IMR-90 (cell line): ENCODE data around the gene HIRA. TPM values are rescaled to one million over a fixed set of nuclear protein-coding genes. Genes with fewer than 3 reads are reported as not detected.

Experiments used
- ATAC-seq: fragments of 200-7000 bp; cut with Tn5 transposase; 2 replicates; pipeline ENCODE4 v1.9.1; 2020; ENCODE audit warnings: low read depth, mild to moderate bottlenecking, moderate library complexity
- BruUV-seq: library from RNA; stranded (reverse); fragments of 400-500 nt; replicated peaks from 2 replicates; lab custom pipeline; 2021; lab: Mats Ljungman, UMichigan
- CTCF ChIA-PET: fragments of 300-600 bp; formaldehyde crosslinking; extraction: SDS; loops from one replicate; lab custom pipeline; 2021; ENCODE audit warnings: antibody characterized with exemption; lab: Yijun Ruan, JAX
- POLR2A ChIA-PET: fragments of 300-600 bp; sonication (Branson Sonifier 250); formaldehyde crosslinking; loops from one replicate; lab custom pipeline; 2022; ENCODE audit warnings: antibody characterized with exemption; ENCODE audit not compliant: unreplicated experiment; lab: Charles Lee
- DNase-seq: peaks from one replicate; pipeline ENCODE4 v3.0.0; 2013
- H2AFZ ChIP-seq: replicated peaks from 2 replicates; pipeline ENCODE3; 2013; ENCODE audit warnings: low read length, mild to moderate bottlenecking; ENCODE audit not compliant: poor library complexity
- H2AK5ac ChIP-seq: 2 replicates; pipeline ENCODE4 v1.6.1; 2013; ENCODE audit warnings: low read depth, low read length, inconsistent platforms
- H2AK9ac ChIP-seq: replicated peaks from 2 replicates; pipeline ENCODE3; 2013; ENCODE audit warnings: mild to moderate bottlenecking, low read depth, low read length, moderate library complexity; ENCODE audit not compliant: poor library complexity
- H2BK120ac ChIP-seq: 2 replicates; pipeline ENCODE4 v1.6.1; 2013; ENCODE audit warnings: low read depth, low read length, inconsistent platforms
- H2BK15ac ChIP-seq: 3 replicates; pipeline ENCODE4 v1.6.1; 2013; ENCODE audit warnings: low read depth, low read length, inconsistent platforms
- H2BK20ac ChIP-seq: 2 replicates; pipeline ENCODE4 v1.6.1; 2013; ENCODE audit warnings: low read depth, mild to moderate bottlenecking, inconsistent platforms, low read length, moderate library complexity
- H2BK5ac ChIP-seq: 2 replicates; pipeline ENCODE4 v1.6.1; 2013; ENCODE audit warnings: mild to moderate bottlenecking, low read depth, low read length, inconsistent platforms; ENCODE audit not compliant: poor library complexity, severe bottlenecking
- H3K14ac ChIP-seq: replicated peaks from 2 replicates; pipeline ENCODE4 v1.6.1; 2013; ENCODE audit warnings: low read depth, low read length, inconsistent platforms
- H3K18ac ChIP-seq: 2 replicates; pipeline ENCODE4 v1.6.1; 2013; ENCODE audit warnings: low read depth, low read length, control low read depth
- H3K23ac ChIP-seq: 2 replicates; pipeline ENCODE4 v1.6.1; 2013; ENCODE audit warnings: low read depth, low read length, inconsistent platforms
- H3K27ac ChIP-seq: 2 replicates; pipeline ENCODE4 v1.5.1; 2013; ENCODE audit warnings: mild to moderate bottlenecking, control low read depth, low read length; ENCODE audit not compliant: insufficient read depth
- H3K27me3 ChIP-seq: 2 replicates; pipeline ENCODE4 v1.6.1; 2013; ENCODE audit warnings: low read length; ENCODE audit not compliant: control insufficient read depth, insufficient read depth
- H3K36me3 ChIP-seq: 2 replicates; pipeline ENCODE4 v1.6.1; 2013; ENCODE audit warnings: low read length, mixed read lengths; ENCODE audit not compliant: control insufficient read depth, insufficient read depth
- H3K4ac ChIP-seq: 2 replicates; pipeline ENCODE4 v1.6.1; 2013; ENCODE audit warnings: low read depth, low read length, inconsistent platforms
- H3K4me1 ChIP-seq: 2 replicates; pipeline ENCODE4 v1.6.1; 2013; ENCODE audit warnings: low read length, mixed read lengths; ENCODE audit not compliant: control insufficient read depth, insufficient read depth
- H3K4me2 ChIP-seq: 2 replicates; pipeline ENCODE4 v1.6.1; 2013; ENCODE audit warnings: low read depth, mild to moderate bottlenecking, control low read depth, low read length, moderate library complexity
- H3K4me3 ChIP-seq: 2 replicates; pipeline ENCODE4 v1.5.1; 2013; ENCODE audit warnings: low read depth, mild to moderate bottlenecking, control low read depth, low read length, moderate library complexity; ENCODE audit not compliant: insufficient read depth
- H3K56ac ChIP-seq: 2 replicates; pipeline ENCODE4 v1.6.1; 2013; ENCODE audit warnings: low read length, inconsistent platforms; ENCODE audit not compliant: insufficient read depth; ENCODE audit errors: extremely low read depth
- H3K79me1 ChIP-seq, 2 experiments: 2 replicates each; pipeline ENCODE4 v1.6.1; 2013; ENCODE audit warnings: low read length in 2 of 2, inconsistent platforms in 1 of 2, low read depth in 1 of 2
- H3K9ac ChIP-seq: 2 replicates; pipeline ENCODE4 v1.6.1; 2013; ENCODE audit warnings: low read depth, low read length, control low read depth
- H3K9me1 ChIP-seq: 2 replicates; pipeline ENCODE4 v1.6.1; 2013; ENCODE audit warnings: low read length, inconsistent platforms; ENCODE audit not compliant: insufficient read depth
- H3K9me3 ChIP-seq: 2 replicates; pipeline ENCODE4 v1.6.1; 2013; ENCODE audit warnings: low read length; ENCODE audit not compliant: control insufficient read depth, insufficient read depth
- H4K20me1 ChIP-seq: 2 replicates; pipeline ENCODE4 v1.6.1; 2013; ENCODE audit warnings: low read length, inconsistent platforms; ENCODE audit not compliant: insufficient read depth
- H4K5ac ChIP-seq: 2 replicates; pipeline ENCODE4 v1.6.1; 2013; ENCODE audit warnings: mild to moderate bottlenecking, low read depth, low read length, control low read depth
- H4K8ac ChIP-seq, 2 experiments: 2 replicates each; pipeline ENCODE4 v1.6.1; 2013; ENCODE audit warnings: low read depth in 2 of 2, low read length in 2 of 2, control low read depth in 1 of 2, inconsistent platforms in 1 of 2
- H4K91ac ChIP-seq: 2 replicates; pipeline ENCODE4 v1.6.1; 2013; ENCODE audit warnings: low read depth, low read length, inconsistent platforms; ENCODE audit not compliant: insufficient read depth
- CEBPB ChIP-seq: IDR thresholded peaks from 2 replicates; pipeline ENCODE4 v1.6.1; 2012; ENCODE audit warnings: low read depth, low read length, improper control_type of control experiment
- CHD1 ChIP-seq: IDR thresholded peaks from 2 replicates; pipeline ENCODE4 v1.6.1; 2012; ENCODE audit warnings: low read depth, low read length, improper control_type of control experiment
- MAFK ChIP-seq: IDR thresholded peaks from 2 replicates; pipeline ENCODE4 v1.6.1; 2012; ENCODE audit warnings: low read depth, low read length, improper control_type of control experiment
- MAZ ChIP-seq: IDR thresholded peaks from 2 replicates; pipeline ENCODE4 v1.6.1; 2012; ENCODE audit warnings: low read depth, mild to moderate bottlenecking, low read length, improper control_type of control experiment, moderate library complexity, borderline replicate concordance
- MXI1 ChIP-seq: IDR thresholded peaks from 2 replicates; pipeline ENCODE4 v1.6.1; 2012; ENCODE audit warnings: low read depth, mild to moderate bottlenecking, low read length, moderate library complexity, borderline replicate concordance
- NFE2L2 ChIP-seq: fragments of 150-350 bp; IDR thresholded peaks from 2 replicates; pipeline ENCODE4 v1.6.1; 2016; ENCODE audit warnings: low read depth, mild to moderate bottlenecking, low read length
- POLR2A ChIP-seq: IDR thresholded peaks from 2 replicates; pipeline ENCODE4 v1.6.1; 2012; ENCODE audit warnings: mild to moderate bottlenecking, low read depth, low read length
- RFX5 ChIP-seq: IDR thresholded peaks from 2 replicates; pipeline ENCODE4 v1.8.0; 2012; ENCODE audit warnings: low read depth, mild to moderate bottlenecking, low read length, moderate library complexity
- dilution Hi-C: fragments of 300-500 bp; cut with HindIII; formaldehyde crosslinking; loops from one replicate; pipeline ENCODE4 v1.14.3; 2018; ENCODE audit warnings: low sequenced_read_pairs; ENCODE audit not compliant: unreplicated experiment
- in situ Hi-C: fragments of 300-500 bp; cut with MboI; formaldehyde crosslinking; loops from 3 replicates; pipeline ENCODE4 v1.14.3; 2019; ENCODE audit warnings: low sequenced_read_pairs, inconsistent platforms, mixed read lengths
- intact Hi-C: fragments of 100-400 bp; cut with micrococcal nuclease; formaldehyde crosslinking; loops from 2 replicates; pipeline ENCODE4 v1.10.0; 2022
- polyA plus RNA-seq, 3 experiments: library from polyadenylated mRNA; depleted of rRNA; stranded (reverse); fragments of >200 nt; gene quantifications; 2 replicates each; pipeline ENCODE4 v1.2.3, GENCODE V29; 2012; ENCODE audit warnings: low replicate concordance in 1 of 3
- total RNA-seq: library from RNA; depleted of rRNA; stranded (reverse); fragments of >200 nt; gene quantifications from 2 replicates; pipeline ENCODE4 v1.2.3, GENCODE V29; 2012
- TF ChIP-seq, protein P1 (sequence below): fragments of 150-350 bp; IDR thresholded peaks from 2 replicates; pipeline ENCODE4 v1.6.1; 2016; ENCODE audit warnings: low read depth, mild to moderate bottlenecking, low read length, moderate library complexity, borderline replicate concordance
- TF ChIP-seq, protein P2 (sequence below): fragments of 150-350 bp; IDR thresholded peaks from 2 replicates; pipeline ENCODE4 v1.6.1; 2017; ENCODE audit warnings: mild to moderate bottlenecking, antibody characterized with exemption, low read length, low read depth

The HIRA gene
- total and polyA plus RNA-seq, 2 of the 4 experiments (the other 2 are of a cell fraction): 14.5 to 24.2 TPM

DNA sequence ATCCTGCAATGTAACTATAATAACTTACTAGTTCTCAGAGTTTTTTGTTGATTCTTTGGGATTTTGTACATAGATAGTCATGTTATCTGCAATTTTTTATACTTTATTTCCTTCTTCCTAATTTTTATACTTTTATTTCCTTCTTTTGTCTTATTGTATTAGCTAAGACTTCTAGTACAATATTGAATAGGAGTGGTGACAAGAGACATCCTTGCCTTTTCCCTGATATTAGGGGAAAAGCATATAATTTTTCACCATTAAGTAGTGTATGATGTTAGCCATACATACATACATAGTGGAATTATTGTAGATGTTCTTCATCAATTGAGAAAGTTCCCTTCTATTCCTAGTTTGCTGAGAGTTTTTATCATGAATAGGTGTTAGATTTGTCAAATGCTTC lies 112.3 kb downstream of the HIRA start:
- no peak overlapping the region for H3K4me3 ChIP-seq
- no peak overlapping the region for H4K5ac ChIP-seq
- H4K20me1 ChIP-seq: no peaks in the 10 kb centered on the region
- in situ Hi-C loops (no loop called here), dilution Hi-C loops (no loop called here), intact Hi-C loops (no loop called here)
- no peak overlapping the region for H2AFZ ChIP-seq
- no peak overlapping the region for H3K56ac ChIP-seq
- no peak overlapping the region for H4K91ac ChIP-seq
- H3K79me1 ChIP-seq: no peaks in the 10 kb centered on the region
- no peak overlapping the region for H3K4ac ChIP-seq
- H3K14ac ChIP-seq: no peak overlapping the region
- H3K27ac ChIP-seq: no peak overlapping the region
- H3K9me1 ChIP-seq: no peaks in the 10 kb centered on the region
- no peak overlapping the region for H2AK5ac ChIP-seq
- peaks cover 14% of the 10 kb centered on the region for H3K9me3 ChIP-seq
- no peak overlapping the region for H2AK9ac ChIP-seq
- H2BK15ac ChIP-seq: no peak overlapping the region
- H2BK5ac ChIP-seq: no peak overlapping the region
- no peak overlapping the region for H4K8ac ChIP-seq
- ChIA-PET POLR2A (no interaction called here), CTCF (no interaction called here)
- no TSS peak for BruUV-seq
- H3K27me3 ChIP-seq: no peaks in the 10 kb centered on the region
- H3K18ac ChIP-seq: no peak overlapping the region
- H3K4me1 ChIP-seq: no peaks in the 10 kb centered on the region
- TF ChIP-seq NFE2L2 (no peak), MAFK (no peak), MXI1 (no peak), RFX5 (no peak), CHD1 (no peak), MAZ (no peak), POLR2A (no peak), CEBPB (no peak)
- TF ChIP-seq, protein P1, sequence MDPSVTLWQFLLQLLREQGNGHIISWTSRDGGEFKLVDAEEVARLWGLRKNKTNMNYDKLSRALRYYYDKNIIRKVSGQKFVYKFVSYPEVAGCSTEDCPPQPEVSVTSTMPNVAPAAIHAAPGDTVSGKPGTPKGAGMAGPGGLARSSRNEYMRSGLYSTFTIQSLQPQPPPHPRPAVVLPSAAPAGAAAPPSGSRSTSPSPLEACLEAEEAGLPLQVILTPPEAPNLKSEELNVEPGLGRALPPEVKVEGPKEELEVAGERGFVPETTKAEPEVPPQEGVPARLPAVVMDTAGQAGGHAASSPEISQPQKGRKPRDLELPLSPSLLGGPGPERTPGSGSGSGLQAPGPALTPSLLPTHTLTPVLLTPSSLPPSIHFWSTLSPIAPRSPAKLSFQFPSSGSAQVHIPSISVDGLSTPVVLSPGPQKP: no peak
- TF ChIP-seq, protein P2, sequence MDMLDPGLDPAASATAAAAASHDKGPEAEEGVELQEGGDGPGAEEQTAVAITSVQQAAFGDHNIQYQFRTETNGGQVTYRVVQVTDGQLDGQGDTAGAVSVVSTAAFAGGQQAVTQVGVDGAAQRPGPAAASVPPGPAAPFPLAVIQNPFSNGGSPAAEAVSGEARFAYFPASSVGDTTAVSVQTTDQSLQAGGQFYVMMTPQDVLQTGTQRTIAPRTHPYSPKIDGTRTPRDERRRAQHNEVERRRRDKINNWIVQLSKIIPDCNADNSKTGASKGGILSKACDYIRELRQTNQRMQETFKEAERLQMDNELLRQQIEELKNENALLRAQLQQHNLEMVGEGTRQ: no peak
- H2BK20ac ChIP-seq: no peak overlapping the region
- no peaks in the 10 kb centered on the region for H3K36me3 ChIP-seq
- H3K9ac ChIP-seq: no peak overlapping the region
- ATAC-seq (no peak), DNase-seq (no peak)
- H2BK120ac ChIP-seq: no peak overlapping the region
- H3K4me2 ChIP-seq: no peak overlapping the region
- no peak overlapping the region for H3K23ac ChIP-seq
